ENCODE data around the gene CA9. TPM values are rescaled to one million over a fixed set of nuclear protein-coding genes. Genes with fewer than 3 reads are reported as not detected.

CA9 gene
- total RNA-seq, 1 donor from 2014 or later, result 3.2 TPM

GRCh38 chr9:35716230-35716629 is 42.5 kb downstream of the CA9 start:
- TF ChIP-seq CTCF (IDR thresholded peaks at IDR 0.05; ENCODE audit: insufficient read depth, low read length, severe bottlenecking), result no peak
- Histone ChIP-seq H3K4me3 (ENCODE audit: low read depth, low read length) (no peak overlapping the region), H3K36me3 (ENCODE audit: control insufficient read depth, insufficient read depth, low read length) (peaks cover 65% of the 10 kb centered on the region), H3K27me3 (ENCODE audit: control insufficient read depth, insufficient read depth, low read length) (no peaks in the 10 kb centered on the region)
- FAIRE-seq (no peak), DNase-seq (ENCODE audit: low read depth) (no peak)

GRCh38 chr9:35717132-35717870 is 43.6 kb downstream of the CA9 start:
- Histone ChIP-seq H3K36me3 (ENCODE audit: control insufficient read depth, insufficient read depth, low read length) (peaks cover 68% of the 10 kb centered on the region), H3K4me3 (ENCODE audit: low read depth, low read length) (no peak overlapping the region), H3K27me3 (ENCODE audit: control insufficient read depth, insufficient read depth, low read length) (no peaks in the 10 kb centered on the region)
- DNase-seq (ENCODE audit: low read depth) (no peak), FAIRE-seq (no peak)
- TF ChIP-seq CTCF (IDR thresholded peaks at IDR 0.05; ENCODE audit: insufficient read depth, low read length, severe bottlenecking), result no peak

GRCh38 chr9:35718721-35719511 is 45.2 kb downstream of the CA9 start:
- H3K36me3 ChIP-seq (ENCODE audit: control insufficient read depth, insufficient read depth, low read length), result peaks cover 66% of the 10 kb centered on the region
- DNase-seq (ENCODE audit: low read depth), result peak; percentile 93
- H3K4me3 ChIP-seq (ENCODE audit: low read depth, low read length), result no peak overlapping the region
- no peaks in the 10 kb centered on the region for H3K27me3 ChIP-seq (ENCODE audit: control insufficient read depth, insufficient read depth, low read length)
- TF ChIP-seq CTCF (IDR thresholded peaks at IDR 0.05; ENCODE audit: insufficient read depth, low read length, severe bottlenecking), result no peak
- peak; percentile 95 for FAIRE-seq

- peaks cover 65% of the 10 kb centered on the region for H3K36me3 ChIP-seq (ENCODE audit: control insufficient read depth, insufficient read depth, low read length)
- TF ChIP-seq CTCF (IDR thresholded peaks at IDR 0.05; ENCODE audit: insufficient read depth, low read length, severe bottlenecking), result no peak
- H3K4me3 ChIP-seq (ENCODE audit: low read depth, low read length), result no peak overlapping the region
- no peak for DNase-seq (ENCODE audit: low read depth)
- H3K27me3 ChIP-seq (ENCODE audit: control insufficient read depth, insufficient read depth, low read length), result no peaks in the 10 kb centered on the region
- no peak for FAIRE-seq
These were observed 45.8 kb downstream of the CA9 start for GRCh38 chr9:35719546-35719945.

- no peak for DNase-seq (ENCODE audit: low read depth)
- no peak for TF ChIP-seq CTCF (IDR thresholded peaks at IDR 0.05; ENCODE audit: insufficient read depth, low read length, severe bottlenecking)
- Histone ChIP-seq H3K36me3 (ENCODE audit: control insufficient read depth, insufficient read depth, low read length) (peaks cover 46% of the 10 kb centered on the region), H3K4me3 (ENCODE audit: low read depth, low read length) (no peak overlapping the region), H3K27me3 (ENCODE audit: control insufficient read depth, insufficient read depth, low read length) (no peaks in the 10 kb centered on the region)
- FAIRE-seq, result no peak
These were observed 49.7 kb downstream of the CA9 start for GRCh38 chr9:35723426-35723825.

Data from bronchial epithelial cell (primary cell).